GM19372 (cell line): ENCODE results near the gene BIN1.

Experiments used
- ATAC-seq: cut with Tn5 transposase; IDR thresholded peaks from one replicate; pipeline ENCODE4 v1.9.1; 2021; ENCODE audit warnings: mild to moderate bottlenecking, low read depth, moderate library complexity; ENCODE audit not compliant: unreplicated experiment

Gene BIN1

GRCh38 chr2:127051116-127052056, 55.6 kb downstream of the BIN1 start:
- no peak for ATAC-seq

GRCh38 chr2:127050803-127051115, 56.2 kb downstream of the BIN1 start:
- no peak for ATAC-seq

GRCh38 chr2:127049927-127050802, 56.8 kb downstream of the BIN1 start:
- peak; percentile 65 for ATAC-seq

GRCh38 chr2:127048969-127049897, 57.7 kb downstream of the BIN1 start:
- ATAC-seq: no peak

- ATAC-seq: no peak
These were observed 58.4 kb downstream of the BIN1 start for GRCh38 chr2:127048618-127048935.

GRCh38 chr2:127047716-127048617, 59.0 kb downstream of the BIN1 start:
- no peak for ATAC-seq

- ATAC-seq: no peak
These were observed 59.9 kb downstream of the BIN1 start for GRCh38 chr2:127047054-127047453.

- no peak for ATAC-seq
These were observed 60.4 kb downstream of the BIN1 start for GRCh38 chr2:127046579-127046978.

- ATAC-seq: no peak
These were observed 61.0 kb downstream of the BIN1 start for GRCh38 chr2:127045792-127046501.

GRCh38 chr2:127044977-127045661, 61.8 kb downstream of the BIN1 start:
- ATAC-seq: no peak

- ATAC-seq: no peak
These were observed 62.7 kb downstream of the BIN1 start for GRCh38 chr2:127044165-127044718.

- ATAC-seq: no peak
These were observed 63.4 kb downstream of the BIN1 start for GRCh38 chr2:127043367-127044164.

- ATAC-seq: no peak
These were observed 65.5 kb downstream of the BIN1 start for GRCh38 chr2:127041259-127041970.

- ATAC-seq: no peak
These were observed 66.8 kb downstream of the BIN1 start for GRCh38 chr2:127040169-127040568.

- ATAC-seq: peak; percentile 44
These were observed 67.4 kb downstream of the BIN1 start for GRCh38 chr2:127039387-127040031.

GRCh38 chr2:127037476-127037875, 69.5 kb downstream of the BIN1 start:
- no peak for ATAC-seq
